NCI-H2029 treated with DMSO at 0.1 percent for 48 hours (cell line): ENCODE data around the gene MAGED2.
"Not testable (repeated sequence)": the region's sequence is repeated elsewhere in the genome, so short reads cannot be mapped to it uniquely, and the experiment has no call there.

Source experiments
- DNase-seq: peaks from one replicate; lab custom pipeline; 2025; lab: John Stamatoyannopoulos, UW

MAGED2 gene

GRCh38 chrX:54819201-54819600 is 11.7 kb downstream of the MAGED2 start:
- no peak for DNase-seq

DNA sequence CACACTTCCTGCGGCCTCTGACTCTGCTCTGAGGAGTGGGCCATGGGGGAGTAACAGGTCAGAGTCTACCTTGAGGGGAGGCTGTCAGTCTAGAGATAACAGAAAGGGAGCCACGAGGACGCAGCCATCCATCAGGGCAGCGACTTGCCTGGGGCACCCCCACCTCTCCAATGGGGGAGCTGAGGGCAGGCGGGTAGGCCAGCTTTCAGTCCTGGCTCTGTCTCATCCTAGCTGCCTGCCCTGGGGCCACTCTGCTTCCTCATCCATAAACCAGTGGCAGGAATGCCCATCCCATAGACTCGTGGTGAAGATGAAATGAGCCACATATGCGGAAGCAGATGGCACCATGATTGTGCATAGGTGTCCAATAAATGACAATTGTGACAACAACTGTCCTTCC is 13.2 kb downstream of the MAGED2 start:
- no peak for DNase-seq

GRCh38 chrX:54821310-54821709 is 13.8 kb downstream of the MAGED2 start:
- no peak for DNase-seq

DNA sequence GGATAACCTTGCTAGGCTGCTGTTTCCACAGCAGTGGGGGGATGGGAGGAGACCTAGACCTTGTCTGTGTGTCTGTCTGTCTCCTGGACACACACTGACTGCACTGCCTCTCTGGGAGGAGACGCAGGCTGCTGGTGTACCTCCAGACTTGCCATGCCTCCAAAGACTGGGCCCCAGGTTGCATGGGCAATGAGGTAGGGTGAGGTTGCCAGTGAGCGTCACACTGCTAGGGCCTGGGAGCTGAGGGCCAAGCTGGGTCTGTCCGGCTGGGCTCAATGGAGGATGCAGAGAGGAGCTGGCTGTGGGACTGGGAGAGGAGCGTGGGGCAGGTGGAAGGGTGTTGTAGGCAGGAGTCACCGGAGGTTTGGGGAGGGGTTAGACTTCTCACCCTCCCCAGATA is 16.6 kb downstream of the MAGED2 start:
- DNase-seq: no peak

GRCh38 chrX:54824722-54825121 is 17.2 kb downstream of the MAGED2 start:
- DNase-seq: no peak

- DNase-seq: no peak
Observed at GRCh38 chrX:54825716-54826438, 18.3 kb downstream of the MAGED2 start.

DNA sequence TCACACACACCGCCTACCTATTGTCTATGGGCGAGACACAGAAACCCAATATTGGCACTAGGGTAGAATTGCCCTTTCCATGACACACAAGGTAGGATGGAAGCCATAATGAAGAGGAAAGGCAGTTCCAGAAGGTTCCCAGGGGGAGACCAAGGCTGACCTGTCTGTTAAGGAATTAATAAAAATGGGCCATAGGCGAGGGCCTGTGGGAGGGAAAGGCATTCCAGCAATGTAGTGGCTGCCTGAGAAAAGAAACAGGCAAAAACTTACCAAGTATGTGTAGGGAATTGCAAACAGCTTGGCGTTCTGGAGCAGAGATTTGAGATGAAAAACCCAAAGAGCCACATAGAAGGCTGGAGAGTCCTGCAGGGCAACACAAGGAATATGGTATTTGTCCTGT is 19.1 kb downstream of the MAGED2 start:
- DNase-seq: no peak

GRCh38 chrX:54838583-54838982 is 31.0 kb downstream of the MAGED2 start:
- no peak for DNase-seq

DNA sequence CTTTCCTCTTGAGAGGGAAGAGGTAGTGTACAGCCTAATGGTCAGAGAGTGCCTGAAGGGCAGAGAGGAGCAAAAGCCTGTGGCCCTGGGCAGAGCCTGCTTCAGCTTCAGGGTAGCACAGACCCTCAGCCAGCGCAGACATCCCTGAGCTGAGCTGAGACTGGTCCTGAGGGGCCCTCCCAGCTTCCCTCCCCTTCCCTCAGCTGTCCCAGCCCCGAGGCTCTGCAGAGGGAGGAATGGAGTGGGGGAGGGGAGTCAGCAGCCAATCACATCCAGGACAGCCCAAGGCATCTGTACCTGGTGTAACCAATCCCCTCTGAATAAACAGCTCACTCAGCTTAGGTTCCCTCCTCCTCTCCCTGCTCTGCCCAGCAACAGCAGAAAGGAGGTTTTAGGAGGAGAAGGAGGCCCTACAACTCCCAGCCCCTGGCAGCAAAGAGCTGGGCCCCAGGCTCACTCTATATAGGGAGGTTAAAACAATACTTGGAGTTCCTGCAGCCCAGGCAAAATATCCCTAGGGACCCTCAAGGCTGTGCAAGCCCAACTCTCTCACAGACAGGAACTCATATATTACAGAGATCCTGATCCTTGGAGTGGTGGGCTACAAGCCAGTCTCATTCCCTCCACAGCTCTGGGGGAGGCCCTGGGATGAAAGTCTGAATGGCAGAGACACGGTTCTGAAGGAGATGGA is 33.8 kb downstream of the MAGED2 start:
- not testable (repeated sequence) for DNase-seq

DNA sequence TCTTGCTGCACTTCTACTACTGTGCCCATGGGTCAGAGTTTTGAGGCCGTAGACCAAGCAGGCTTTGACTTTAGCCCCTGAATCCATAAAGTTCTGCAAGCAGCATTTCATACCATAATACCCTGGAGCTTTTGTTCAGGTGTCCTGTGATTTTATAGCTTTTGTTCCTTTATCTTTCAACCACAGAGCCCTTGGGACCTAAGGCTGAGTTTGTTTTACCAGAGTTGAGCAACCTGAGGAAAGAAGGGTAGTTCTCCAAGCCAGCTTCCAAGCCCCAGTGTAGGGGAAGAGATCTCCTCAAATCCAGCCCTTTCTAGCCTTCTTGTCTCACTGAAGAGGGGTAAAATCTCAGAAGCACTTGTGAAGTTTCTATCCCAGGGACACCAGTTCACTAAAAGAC is 35.1 kb downstream of the MAGED2 start:
- no peak for DNase-seq

- DNase-seq: no peak
Observed at GRCh38 chrX:54843050-54843449, 35.5 kb downstream of the MAGED2 start.

GRCh38 chrX:54847700-54848099 is 40.2 kb downstream of the MAGED2 start:
- not testable (repeated sequence) for DNase-seq

DNA sequence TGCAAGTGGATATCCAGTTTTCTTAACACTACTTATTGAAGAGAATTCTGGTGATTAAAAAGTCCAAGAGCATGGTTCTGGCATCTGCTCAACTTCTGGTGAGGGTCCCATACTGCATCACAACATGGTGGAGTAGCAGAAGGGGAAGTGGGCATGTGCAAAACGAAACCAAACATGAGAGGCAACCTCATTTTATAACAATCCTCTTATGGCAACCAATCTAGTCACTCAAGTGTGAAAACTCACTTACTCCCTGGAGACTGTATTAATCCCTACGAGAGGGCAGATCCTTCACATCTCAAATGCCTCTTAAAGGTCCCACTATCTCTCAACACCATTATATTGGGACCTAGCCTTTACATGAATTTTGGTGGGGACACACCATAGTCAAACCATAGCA is 57.7 kb downstream of the MAGED2 start:
- DNase-seq: no peak
